Keratinocyte (primary cell): ENCODE data around the gene RAB11FIP4.

Experiments used
- EZH2 ChIP-seq: IDR thresholded peaks from one replicate; pipeline ENCODE4 v1.6.1; 2012; ENCODE audit warnings: inconsistent platforms, mild to moderate bottlenecking, low read length, moderate library complexity
- TF ChIP-seq, protein P1 (sequence below), 3 experiments: IDR thresholded peaks in 1 of 3; conservative IDR thresholded peaks in 1 of 3; optimal IDR thresholded peaks in 1 of 3; 2 replicates in 2 of 3; 3 replicates in 1 of 3; pipeline versions ENCODE3 to v1.5.1; 2011; ENCODE audit warnings: low read length in 3 of 3, mild to moderate bottlenecking in 3 of 3, moderate library complexity in 2 of 3, control low read depth in 1 of 3, inconsistent platforms in 1 of 3; ENCODE audit not compliant: insufficient read depth in 2 of 3; ENCODE audit errors: extremely low read depth in 1 of 3

DNA sequence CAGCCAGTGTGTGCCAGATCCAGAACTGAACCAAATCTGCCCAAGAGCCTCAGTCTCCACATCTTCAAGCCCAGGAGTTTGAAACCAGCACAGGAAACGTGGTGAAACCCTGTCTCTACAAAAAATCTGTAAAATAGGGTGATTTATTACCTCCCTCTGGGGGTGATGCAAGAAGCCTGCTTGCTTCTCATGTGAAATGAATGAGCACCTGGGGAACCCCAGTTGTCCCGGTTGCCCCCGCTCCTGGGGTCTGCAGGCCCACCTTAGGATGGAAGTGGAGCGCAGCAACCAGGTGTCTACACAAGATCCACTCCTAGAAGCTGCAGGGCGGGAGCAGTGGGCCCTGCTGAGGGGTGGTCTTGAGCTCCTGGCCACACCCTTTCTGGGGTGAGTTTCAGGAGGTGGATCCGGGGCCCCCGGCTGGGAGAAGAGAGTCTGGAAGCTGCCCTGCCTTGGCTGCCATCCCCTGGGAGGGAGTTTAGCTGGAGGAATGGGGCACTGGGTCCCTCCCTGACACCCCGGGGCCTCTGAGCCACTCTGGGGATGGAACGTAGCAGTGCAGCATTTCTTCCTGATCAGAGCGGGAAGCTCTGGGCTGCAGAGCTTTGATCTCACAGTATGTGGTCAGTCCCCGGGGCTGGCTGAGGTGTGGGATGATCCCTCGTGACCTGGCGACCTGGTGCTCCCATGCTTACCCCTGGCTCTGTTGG, 117.8 kb downstream of the RAB11FIP4 start:
- TF ChIP-seq, protein P1, sequence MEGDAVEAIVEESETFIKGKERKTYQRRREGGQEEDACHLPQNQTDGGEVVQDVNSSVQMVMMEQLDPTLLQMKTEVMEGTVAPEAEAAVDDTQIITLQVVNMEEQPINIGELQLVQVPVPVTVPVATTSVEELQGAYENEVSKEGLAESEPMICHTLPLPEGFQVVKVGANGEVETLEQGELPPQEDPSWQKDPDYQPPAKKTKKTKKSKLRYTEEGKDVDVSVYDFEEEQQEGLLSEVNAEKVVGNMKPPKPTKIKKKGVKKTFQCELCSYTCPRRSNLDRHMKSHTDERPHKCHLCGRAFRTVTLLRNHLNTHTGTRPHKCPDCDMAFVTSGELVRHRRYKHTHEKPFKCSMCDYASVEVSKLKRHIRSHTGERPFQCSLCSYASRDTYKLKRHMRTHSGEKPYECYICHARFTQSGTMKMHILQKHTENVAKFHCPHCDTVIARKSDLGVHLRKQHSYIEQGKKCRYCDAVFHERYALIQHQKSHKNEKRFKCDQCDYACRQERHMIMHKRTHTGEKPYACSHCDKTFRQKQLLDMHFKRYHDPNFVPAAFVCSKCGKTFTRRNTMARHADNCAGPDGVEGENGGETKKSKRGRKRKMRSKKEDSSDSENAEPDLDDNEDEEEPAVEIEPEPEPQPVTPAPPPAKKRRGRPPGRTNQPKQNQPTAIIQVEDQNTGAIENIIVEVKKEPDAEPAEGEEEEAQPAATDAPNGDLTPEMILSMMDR (optimal IDR thresholded peaks at IDR 0.05 in 1 of 3, IDR thresholded peaks at IDR 0.05 in 1 of 3, conservative IDR thresholded peaks at IDR 0.05 in 1 of 3; ENCODE audit: extremely low read depth in 1 of 3, insufficient read depth in 2 of 3, low read length in 3 of 3) = no peak
- no peak for TF ChIP-seq EZH2
